ENCODE results near the gene SPRR2A. TPM values are rescaled to one million over a fixed set of nuclear protein-coding genes. Genes with fewer than 3 reads are reported as not detected.
"Not testable (repeated sequence)": the region's sequence is repeated elsewhere in the genome, so short reads cannot be mapped to it uniquely, and the experiment has no call there.

The SPRR2A gene
- total RNA-seq, result not detected in 2 replicates

DNA sequence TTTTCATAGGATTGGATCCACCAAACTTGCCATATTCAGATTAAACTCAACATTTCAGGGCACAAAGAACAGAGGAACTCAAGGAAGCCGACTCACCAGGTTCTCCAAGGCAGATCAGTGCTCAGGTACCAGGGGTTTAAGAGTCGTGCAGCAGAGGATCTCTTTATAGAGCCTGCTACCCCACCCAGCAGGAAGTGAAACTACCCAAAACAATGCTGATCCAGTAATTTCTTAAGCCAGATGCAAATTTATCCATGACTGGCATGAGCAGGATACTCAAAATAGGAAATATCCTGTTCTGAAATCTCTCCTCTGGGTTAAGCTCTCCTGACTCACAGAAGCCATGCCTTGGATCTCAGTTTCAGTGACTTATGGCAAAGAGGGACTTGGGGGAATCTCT, at the start of gene SPRR2A:
Gene SPRR2A (minus strand): TSS at position 138 of the 400 bp plus-strand sequence. CDS start 777 bp downstream, outside the sequence.
- DNase-seq (ENCODE audit: low read depth in 2 of 2), result no peak

DNA sequence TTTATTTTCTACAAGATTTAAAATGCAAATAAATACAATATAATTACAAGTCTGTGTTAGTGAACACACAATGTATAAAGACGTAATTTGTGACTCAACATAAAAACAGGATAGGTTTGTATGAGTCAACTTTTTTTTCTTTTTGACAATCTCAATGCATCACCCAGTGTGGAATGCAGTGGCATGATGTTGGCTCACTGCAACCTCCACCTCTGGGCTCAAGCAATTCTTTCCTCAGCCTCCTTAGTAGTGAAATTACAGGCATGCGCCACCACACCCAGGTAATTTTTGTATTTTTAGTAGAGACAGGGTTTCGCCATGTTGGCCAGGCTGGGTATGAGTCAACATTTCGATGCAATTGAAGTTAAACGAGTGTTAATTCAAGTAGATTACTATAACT, 42.9 kb upstream of the SPRR2A start:
- DNase-seq (ENCODE audit: low read depth in 2 of 2), result no peak

DNA sequence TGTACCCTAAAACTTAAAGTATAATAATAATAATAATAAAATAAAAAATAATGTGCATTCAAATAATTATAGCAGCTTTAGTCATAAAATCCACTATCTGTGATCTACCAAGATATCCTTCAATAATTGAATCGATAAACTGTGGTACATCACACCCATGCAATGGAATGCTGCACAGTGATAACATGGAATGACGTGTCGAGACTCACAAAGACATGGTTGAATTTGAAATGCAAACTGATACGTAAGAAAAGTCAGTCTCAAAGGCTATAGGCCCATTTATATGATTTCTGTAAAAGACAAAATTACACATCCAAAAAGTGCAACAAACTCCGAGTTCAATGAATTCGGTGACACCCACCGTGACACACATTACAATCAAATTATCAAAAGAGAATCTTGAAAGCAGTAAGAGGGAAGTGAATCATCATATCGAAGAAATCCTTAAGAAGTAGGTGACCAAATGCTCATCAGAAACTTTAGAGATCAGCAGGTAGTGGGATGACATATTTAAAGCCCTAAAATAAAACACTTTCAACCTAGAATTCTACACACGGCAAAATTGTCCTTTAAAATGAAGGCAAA, 42.2 kb upstream of the SPRR2A start:
- no peak for DNase-seq (ENCODE audit: low read depth in 2 of 2)

DNA sequence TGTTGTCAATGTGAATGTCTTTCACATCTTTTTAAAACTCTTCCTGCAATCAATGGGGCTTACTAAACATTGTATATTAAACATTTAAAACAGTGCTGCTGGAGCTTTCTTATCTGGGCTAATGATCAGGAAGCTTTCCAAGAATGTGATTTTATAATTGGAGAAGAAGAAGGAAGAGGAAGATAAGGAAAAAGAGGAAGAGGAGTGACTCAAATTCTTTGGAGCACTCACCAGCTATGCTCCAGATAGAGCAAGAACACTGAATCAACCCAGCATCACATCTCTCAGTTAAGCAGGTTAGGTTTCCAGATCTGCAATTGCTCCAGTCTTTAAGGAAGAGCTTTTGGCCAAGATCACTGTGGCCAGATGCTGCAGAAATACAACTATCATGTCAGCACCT, 38.5 kb upstream of the SPRR2A start:
- DNase-seq (ENCODE audit: low read depth in 2 of 2), result no peak

DNA sequence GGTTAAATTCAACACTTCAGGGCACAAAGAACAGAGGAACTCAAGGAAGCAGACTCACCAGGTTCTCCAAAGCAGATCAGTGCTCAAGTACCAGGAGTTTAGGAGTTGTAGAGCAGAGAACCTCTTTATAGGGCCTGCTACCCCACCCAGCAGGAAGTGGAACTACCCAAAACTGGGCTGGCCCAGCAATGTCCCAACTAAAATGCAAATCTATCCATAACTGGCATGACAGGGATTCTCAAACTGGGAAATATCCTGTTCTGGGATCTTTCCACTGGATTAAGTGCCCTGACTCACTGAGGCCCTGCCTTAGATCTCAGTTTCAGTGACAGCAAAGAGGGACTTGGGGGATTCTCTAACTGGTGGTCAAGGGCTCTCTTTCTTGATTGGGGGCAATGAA, 37.1 kb upstream of the SPRR2A start, which contains the start of gene SPRR2E:
Gene SPRR2E (minus strand): TSS at position 101 of the 400 bp plus-strand sequence. CDS start 775 bp downstream, outside the sequence.
- no peak for DNase-seq (ENCODE audit: low read depth in 2 of 2)

DNA sequence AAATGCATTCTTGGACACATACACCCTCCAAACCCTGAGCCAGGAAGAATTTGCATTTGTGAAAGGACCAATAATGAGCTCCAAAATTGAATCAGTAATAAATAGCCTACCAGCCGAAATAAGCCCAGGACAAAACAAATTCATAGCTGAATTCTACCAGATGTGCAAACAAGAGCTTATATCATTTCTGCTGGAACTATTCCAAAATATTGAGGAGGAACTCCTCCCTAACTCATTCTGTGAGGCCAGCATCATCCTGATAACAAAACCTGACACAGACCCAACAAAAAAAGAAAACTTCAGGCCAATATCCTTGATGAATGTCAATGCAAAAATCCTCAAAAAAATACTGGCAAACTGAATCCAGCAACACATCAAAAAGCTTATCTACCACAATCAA, 30.3 kb upstream of the SPRR2A start:
- no peak for DNase-seq (ENCODE audit: low read depth in 2 of 2)

DNA sequence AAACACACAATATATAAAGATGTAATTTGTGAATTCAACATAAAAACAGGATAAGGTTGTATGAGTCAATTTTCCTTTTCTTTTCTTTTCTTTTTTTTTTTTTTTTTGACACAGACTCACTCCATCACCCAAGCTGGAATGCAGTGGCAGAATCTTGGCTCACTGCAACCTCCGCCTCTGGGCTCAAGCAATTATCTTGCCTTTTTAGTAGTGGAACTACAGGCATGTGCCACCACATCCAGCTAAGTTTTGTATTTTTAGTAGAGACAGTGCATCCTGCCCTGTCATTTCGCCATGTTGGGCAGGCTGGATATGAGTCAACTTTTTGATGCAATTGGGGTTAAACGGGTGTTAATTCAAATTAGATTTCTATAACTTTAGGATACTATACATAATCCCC, 24.4 kb upstream of the SPRR2A start:
- no peak for DNase-seq (ENCODE audit: low read depth in 2 of 2)

DNA sequence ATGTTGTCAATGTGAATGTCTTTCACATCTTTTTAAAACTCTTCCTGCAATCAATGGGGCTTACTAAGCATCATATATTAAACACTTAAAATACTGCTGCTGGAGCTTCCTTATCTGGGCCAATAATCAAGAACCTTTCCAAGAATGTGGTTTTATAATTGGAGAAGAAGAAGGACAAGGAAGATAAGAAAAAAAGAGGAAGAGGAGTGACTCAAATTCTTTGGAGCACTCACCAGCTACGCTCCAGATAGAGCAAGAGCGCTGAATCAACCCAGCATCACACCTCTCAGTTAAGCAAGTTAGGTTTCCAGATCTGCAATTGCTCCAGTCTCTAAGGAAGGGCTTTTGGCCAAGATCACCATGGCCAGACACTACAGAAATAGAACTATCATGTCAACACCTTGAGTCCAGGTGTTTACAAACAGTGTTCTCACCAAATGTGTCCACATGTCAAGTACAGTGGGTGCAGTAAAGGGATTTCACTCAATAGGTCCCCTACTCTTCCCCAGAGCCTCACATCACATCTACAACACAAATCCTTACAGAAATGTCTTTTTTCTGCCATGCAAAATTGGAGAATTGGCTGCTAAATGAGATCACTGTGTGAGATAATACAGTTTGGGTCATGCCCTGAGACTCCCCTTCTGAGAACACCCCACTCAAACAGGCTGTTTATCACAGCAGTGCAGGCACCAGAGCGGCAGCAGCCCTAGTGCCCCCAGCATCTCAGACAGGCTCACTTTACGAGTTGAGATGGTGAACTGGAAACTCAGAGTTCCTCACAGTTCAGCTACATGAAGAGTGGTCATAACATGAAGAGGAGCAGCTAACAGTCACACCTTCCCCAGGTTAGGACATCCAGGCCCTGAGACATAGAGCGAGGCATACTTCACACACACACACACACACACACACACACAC, 15.8 kb upstream of the SPRR2A start:
- no peak for DNase-seq (ENCODE audit: low read depth in 2 of 2)

DNA sequence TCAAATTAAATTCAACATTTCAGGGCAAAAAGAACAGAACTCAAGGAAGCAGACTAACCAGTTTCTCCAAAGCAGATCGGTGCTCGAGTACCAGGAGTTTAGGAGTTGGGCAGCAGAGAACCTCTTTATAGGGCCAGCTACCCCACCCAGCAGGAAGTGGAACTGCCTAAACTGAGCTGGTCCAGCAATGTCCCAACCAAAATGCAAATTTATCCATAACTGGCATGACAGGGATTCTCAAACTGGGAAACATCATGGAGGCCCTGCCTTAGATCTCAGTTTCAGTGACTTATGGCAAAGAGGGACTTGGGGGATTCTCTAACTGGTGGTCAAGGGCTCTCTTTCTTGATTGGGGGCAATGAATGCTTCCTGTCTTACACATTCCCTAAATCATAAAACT, 14.2 kb upstream of the SPRR2A start, which contains the start of gene SPRR2B:
Gene SPRR2B (minus strand): TSS at position 101 of the 400 bp plus-strand sequence. CDS start 772 bp downstream, outside the sequence.
- DNase-seq (ENCODE audit: low read depth in 2 of 2), result no peak

DNA sequence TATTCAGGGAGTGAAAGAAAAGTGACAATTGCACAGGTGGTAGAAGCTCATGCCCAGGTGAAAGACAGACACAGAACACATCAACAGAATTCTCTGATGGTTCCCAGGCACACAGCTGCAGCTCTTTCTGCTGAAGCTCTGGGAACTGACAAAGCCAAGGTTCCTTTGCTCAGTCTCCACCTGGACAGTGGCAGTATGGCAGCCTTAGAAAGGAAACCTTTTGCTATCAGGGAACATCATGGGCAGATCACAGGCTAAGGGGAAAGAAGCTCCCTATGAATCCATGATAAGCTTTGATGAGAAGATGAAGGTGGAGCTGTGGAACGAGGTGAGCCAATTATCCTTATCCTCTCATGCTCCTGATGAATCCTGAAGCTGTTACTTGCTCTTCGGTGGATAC, 12.9 kb upstream of the SPRR2A start:
- no peak for DNase-seq (ENCODE audit: low read depth in 2 of 2)

DNA sequence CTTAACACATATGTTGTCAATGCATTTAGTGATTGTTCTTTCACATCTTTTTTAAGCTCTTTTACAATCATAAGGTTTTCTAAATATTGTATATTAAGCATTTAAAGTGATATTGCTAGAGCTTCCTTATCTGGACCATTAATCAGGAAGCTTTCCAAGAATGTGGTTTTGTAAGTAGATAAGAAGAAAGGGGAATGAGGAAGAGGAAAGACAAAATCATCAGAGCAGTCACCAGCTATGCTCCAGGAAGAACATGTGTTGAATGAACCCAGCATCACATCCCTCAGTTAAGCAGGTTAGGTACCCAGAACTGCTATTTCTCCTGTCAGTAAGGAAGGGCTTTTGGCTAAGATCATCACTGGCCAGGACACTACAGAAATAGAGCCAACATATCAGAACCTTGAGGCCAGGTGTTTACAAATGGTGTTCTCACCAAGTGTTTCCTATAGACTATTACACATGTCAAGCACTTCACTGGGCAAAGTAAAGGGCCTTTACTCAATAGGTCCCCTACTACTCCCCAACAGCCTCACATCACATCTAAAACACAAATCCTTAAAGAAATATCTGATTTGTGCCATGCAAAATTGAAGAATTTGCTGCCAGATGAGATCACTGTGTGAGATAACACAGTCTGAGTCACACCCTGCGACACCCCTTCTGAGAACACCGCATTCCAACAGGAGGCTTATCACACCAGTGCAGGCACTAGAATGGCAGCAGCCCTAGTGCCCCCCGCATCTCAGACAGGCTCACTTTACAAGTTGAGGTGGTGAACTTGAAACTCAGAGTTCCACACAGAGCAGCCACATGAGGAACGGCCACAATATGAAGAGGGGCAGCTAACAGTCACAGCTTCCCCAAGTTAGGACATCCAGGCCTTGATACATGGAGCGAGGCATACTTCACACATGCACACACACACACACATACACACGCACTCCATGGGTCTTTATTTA, 1.8 kb upstream of the SPRR2A start:
- no peak for DNase-seq (ENCODE audit: low read depth in 2 of 2)

DNA sequence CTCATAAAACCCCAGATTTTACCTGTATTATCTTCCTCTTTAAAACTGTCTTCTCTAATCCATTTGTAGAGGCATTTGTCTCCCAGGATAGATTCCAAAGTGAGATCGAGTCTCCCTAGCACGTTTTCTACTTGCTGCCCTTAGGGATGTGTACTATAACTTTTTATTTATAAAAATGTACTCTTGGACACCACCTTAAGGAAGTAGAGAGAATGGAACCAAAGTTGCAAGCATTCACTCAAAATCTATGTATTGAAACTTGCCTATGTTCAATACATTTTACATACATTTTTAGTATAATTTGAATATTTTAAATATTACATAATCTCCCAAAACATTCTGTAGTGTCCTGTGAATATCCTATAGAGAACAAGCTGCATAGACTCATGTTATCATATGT, 842 bp upstream of the SPRR2A start:
- DNase-seq (ENCODE audit: low read depth in 2 of 2), result no peak

DNA sequence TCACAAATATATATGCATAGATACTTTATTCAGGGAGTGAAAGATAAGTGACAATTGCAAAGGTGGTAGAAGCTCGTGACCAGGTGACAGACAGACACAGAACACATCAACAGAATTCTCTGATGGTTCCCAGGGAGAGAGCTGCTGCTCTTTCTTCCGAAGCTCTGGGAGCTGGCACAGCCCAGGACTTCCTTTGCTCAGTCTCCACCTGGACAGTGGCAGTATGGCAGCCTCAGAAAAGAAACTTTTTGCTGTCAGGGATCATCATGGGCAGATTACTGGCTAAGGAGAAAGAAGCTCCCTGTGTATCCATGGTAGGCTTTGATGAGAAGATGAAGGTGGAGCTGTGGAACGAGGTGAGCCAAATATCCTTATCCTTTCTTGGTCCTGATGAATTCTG, 1.2 kb downstream of the SPRR2A start:
- not testable (repeated sequence) for DNase-seq (ENCODE audit: low read depth in 2 of 2)

DNA sequence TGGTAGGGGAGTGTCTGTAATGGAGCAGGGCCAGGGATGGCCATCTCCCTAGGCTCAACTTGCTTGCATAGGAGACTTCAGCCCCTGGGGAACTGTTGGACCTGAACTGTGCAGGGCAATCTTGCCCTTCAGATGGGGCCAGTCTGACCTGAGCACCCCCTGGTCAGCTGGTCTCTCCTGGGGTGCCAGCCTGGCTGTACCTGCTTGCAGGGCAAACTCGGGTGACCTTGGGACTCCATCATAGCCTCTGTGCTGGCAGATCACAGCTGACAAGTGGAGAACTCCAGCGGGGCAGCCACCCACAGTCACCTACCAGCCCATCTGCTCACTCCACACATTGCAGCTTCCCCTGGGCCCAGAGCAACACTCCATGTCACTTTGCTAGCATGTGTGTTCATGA, 8.1 kb downstream of the SPRR2A start:
- DNase-seq (ENCODE audit: low read depth in 2 of 2), result no peak

DNA sequence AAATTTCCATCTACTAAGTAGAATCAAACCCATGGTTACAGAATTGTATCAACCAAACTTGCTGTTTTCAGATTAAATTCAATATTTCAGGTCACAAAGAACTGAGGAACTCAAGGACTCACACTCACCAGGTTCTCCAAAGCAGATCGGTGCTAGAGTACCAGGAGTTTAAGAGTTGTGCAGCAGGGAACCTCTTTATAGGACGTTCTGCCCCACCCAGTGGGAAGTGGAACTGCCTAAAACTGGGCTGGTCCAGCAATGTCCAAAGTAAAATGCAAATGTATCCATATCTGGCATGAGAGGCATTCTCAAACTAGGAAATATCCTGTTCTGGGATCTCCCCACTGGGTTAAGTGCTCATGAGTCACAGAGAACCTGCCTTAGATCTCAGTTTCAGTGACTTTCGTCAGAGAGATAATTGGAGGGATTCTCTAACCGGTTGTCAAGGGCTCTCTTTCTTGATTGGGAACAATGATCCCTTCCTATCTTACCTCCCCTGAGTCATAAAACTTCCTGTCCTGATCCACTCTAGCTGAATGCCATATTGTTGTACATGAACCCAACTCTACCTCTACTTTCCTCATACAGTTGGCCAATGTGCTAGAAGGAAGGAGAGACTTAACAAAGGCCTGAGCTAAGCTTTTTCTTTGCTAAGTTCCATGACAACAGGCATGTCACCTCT, 16.2 kb downstream of the SPRR2A start, which contains the start of gene SPRR2D:
Gene SPRR2D (minus strand): TSS at position 171 of the 682 bp plus-strand sequence. CDS start 774 bp downstream, outside the sequence.
- DNase-seq (ENCODE audit: low read depth in 2 of 2), result no peak

DNA sequence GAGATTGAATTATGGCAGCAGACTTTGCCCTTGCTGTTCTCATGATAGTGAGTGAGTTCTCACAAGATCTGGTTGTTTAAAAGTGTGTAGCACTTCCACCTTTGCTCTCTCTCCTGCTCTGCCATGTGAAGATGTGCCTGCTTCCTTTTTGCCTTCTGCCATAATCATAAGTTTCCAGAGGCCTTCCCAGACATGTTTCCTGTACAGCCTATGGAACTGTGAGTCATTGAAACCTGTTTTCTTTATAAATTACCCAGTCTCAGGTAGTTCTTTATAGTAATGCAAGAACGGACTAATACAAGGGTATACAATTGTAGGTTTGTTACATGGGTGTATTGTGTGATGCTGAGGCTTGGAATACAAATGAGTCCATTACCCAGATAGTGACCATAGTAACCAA, 22.1 kb downstream of the SPRR2A start:
- DNase-seq (ENCODE audit: low read depth in 2 of 2), result no peak

DNA sequence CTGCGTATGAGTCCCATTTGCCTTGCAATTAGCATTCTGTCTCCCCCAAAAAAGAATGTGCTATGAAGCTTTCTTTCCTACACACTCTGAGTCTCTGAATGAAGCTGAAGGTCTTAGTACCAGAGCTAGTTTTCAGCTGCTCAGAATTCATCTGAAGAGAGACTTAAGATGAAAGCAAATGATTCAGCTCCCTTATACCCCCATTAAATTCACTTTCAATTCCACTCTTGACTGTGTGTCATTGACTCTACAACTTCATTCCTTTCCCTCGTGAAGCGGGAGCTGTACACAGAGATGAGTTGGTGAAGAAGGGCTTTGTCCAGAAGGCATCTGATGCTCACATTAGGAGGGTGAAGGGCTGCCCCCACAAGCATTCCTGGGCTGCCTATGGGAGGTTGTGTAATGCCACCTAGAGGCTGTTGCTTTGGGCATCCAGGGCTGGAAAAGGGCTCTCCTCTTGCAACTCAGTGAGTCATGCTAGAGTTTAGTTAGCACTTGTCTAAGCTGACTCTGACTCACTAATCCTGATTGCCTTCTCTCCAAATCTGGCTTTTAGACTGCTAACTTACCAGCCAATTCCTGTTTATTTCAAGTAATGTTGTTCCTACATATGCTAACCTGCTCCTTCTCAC, 24.5 kb downstream of the SPRR2A start:
- DNase-seq (ENCODE audit: low read depth in 2 of 2), result peak in 1 of 2 donors; percentile 1

DNA sequence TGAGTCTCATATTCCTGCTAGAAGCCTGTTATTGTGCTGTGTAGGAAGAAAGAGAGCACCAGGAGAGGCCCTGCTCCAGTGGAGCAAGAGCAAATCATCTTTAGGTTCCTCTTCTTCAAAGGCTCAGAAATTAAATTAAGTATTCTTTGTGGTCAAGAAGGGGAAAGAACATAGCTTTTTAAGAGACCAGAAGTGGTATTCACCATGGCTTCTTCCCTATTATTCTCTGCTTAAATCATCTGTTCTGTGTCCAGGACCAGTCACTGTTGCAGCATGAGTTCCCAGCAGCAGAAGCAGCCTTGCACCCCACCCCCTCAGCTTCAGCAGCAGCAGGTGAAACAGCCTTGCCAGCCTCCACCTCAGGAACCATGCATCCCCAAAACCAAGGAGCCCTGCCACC, 25.2 kb downstream of the SPRR2A start:
- DNase-seq (ENCODE audit: low read depth in 2 of 2), result no peak

DNA sequence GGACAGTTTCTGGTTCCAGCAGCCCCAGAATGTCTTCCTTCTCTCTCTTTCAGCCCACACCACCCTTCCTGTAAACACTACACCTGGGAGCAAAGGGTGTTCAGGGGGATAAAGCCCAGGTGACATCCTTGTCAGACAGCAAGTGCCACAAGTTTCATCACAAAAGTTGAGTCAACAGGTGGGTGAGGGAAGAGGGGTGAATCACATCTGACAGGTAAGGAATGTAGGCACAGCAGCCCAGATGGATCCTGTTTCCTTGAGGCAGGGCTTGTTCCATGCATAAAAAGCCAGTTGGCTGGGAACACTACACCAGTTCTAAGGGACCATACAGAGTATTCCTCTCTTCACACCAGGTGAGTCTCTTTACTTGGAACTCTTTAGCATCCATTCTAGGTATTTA, 26.4 kb downstream of the SPRR2A start, which contains the start of gene SPRR1B:
Gene SPRR1B (plus strand): TSS at position 309 of the 400 bp plus-strand sequence. CDS start 1,143 bp downstream, outside the sequence.
- no peak for DNase-seq (ENCODE audit: low read depth in 2 of 2)

DNA sequence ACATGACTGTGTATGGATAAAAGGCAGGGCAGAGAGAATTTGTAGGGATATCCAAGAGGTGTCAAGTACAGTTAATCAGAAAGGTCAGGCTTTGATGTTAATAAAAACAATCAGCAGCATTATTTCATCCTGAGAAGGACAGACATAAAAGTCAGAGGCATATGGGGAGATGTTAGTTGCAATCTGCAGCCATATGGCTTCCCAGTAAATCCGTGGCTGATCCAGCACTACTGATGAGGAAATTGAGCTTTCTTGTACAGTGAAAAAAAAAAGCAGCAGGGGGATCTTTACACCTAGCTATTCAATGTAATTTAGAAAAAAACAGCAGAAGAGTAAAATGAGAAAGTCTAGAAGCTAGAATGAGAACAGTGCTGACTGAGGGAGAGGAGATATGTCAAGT, 28.5 kb downstream of the SPRR2A start:
- DNase-seq (ENCODE audit: low read depth in 2 of 2), result no peak
